HG02943 (cell line): ENCODE measurements around the gene TPCN1.

Experiments used
- ATAC-seq: cut with Tn5 transposase; IDR thresholded peaks from one replicate; pipeline ENCODE4 v1.9.1; 2021; ENCODE audit warnings: mild to moderate bottlenecking, low read depth, moderate library complexity; ENCODE audit not compliant: unreplicated experiment

Gene TPCN1

GRCh38 chr12:113298861-113299545 lies 77.7 kb downstream of the TPCN1 start:
- no peak for ATAC-seq

- ATAC-seq = no peak
Observed at GRCh38 chr12:113299619-113300237, 78.5 kb downstream of the TPCN1 start.

DNA sequence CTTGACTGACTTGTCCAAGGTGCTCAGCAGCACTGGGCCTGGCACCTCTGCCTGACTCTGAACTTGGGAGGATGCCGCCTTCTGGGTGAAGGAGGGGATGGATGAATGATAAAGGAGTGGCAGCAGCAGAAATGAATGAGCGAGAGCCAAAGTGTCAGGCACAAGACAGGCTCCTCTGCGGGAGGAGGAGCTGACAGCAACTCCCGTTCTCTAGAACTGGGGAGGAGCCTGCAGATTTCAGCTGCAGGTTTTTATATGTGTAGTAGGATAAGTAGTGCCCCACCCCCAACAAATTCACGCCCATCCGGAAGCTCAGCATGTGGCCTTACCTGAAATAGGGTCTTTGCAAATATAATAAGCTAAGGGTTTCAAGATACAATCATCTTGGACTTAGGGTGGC lies 80.5 kb downstream of the TPCN1 start:
- no peak for ATAC-seq

DNA sequence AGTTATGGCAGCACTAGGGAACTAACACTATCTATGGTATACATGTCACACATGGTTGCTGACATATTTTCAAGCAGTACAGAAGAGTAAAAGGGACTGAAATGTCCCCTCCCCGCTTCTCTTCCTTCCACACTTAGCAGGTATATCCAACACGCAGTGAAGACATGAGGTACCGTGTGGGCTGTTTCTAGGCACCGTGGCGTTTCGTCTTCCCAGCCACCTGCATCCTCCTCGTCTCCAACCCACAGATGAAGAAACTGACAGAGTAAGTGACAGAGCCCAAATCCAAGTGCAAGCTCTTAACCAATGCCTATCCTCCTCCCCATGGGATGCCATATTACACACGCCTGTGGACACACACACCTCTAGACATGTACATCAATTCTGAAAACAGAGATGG lies 81.2 kb downstream of the TPCN1 start:
- ATAC-seq = no peak

DNA sequence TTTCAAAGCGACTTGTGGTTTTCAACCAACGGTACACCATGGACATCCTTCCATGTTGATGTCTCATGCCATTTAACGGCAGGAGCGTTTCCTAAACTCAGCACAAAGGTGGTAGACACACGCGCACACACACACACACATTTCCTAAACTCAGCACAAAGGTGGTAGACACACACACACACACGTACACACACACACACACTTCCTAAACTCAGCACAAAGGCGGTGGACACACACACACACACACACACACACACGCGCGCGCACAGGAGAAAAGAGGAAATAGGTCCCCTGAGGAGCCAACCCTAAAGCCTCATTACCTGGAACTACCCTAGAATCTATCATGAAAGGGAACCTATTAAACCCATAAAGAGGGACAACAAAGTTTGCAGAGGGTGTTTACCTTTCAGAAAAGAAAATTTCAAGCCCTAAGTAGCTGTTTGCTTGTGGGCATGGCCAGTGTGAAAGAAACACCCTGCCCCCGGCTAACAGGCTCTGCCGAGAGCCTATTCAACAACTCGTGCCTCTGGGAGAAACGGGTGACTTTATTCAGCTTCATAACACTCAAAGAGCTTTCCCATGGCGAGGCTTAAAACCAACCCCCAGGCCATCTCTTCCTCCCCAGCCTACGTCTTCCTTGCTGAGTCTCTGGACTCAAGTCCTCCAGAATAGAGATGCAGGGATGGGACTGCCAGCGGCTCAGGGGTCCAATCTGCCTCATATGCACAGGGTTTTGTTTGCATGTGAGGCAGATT lies 81.8 kb downstream of the TPCN1 start:
- ATAC-seq = no peak

- ATAC-seq = no peak
Observed at GRCh38 chr12:113305281-113305856, 84.1 kb downstream of the TPCN1 start.

DNA sequence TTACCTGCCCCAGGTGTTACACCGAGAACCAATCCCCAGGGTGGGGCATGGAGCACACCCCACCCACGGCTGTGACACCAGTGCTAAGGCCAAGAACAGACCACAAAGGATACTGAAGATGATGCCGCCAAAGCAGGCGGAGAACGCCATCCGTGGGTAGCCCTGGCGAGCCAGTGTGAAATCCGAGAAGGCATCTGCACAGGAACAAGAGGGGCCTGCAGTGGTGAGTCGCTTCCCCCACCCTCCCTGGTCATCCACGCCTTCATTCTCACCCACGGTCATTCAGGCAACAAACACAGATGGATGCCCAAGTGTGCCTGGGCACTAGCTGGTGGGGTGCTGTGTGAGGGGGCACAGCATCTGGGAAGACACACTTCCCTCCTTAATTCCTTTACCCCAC lies 85.1 kb downstream of the TPCN1 start:
- ATAC-seq = no peak

DNA sequence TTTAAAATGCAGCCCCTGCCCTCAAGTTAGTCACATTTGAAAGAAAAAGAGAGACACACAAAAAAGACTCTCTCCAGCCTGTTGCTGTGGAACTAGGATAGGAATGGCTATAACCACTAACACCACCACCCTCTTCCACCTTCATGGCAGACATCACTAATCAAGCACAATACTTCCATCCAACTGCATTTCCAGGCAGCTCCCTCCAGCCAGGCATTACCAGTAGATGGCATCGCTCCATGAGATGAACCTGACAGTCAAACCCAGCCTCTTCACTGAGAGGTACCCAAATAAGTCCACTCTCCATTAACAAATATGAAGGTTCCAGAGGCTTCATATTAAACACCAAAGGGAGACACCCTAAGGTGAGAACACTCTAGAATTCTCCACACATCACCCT lies 89.2 kb downstream of the TPCN1 start:
- no peak for ATAC-seq

GRCh38 chr12:113314121-113314529 lies 92.9 kb downstream of the TPCN1 start:
- ATAC-seq = no peak

DNA sequence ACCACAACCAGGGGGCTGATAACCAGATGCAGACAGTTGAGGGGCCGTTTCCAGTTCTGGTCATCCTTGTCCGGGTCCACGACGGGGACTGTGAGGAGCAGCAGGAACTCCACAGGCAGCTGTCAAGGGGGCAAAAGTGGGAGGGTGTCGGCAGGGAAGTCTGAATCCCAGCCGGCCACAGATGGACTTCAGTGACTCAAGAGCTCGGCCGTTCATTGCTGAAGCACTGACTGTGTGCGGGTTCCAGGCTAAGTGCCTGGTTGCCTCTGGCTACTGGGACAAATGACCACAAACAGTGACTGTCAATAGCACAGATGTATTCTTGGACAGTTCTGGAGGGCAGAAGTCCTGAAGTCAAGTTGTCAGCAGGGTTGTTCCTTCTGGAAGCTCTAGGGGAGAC lies 94.1 kb downstream of the TPCN1 start:
- no peak for ATAC-seq

DNA sequence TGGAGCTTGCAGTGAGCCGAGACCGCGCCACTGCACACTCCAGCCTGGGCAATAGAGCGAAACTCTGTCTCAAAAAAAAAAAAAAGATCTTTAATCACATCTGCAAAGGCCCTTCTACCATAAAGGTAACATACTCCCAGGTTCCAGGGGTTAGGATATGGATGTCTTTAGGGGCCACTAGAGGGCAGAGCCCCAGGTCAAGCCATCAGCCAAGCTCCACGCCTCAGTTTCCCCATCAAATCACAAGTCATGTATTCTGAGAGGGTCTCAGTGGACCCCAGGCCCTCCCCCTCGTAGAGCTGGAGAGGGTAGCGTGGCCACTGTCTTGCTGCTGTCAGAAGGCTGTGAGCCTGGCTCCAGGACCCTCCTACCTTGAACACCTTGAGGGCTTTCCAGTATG lies 94.9 kb downstream of the TPCN1 start:
- no peak for ATAC-seq

- no peak for ATAC-seq
Observed at GRCh38 chr12:113317122-113317521, 95.9 kb downstream of the TPCN1 start.

GRCh38 chr12:113318046-113318656 lies 96.9 kb downstream of the TPCN1 start:
- no peak for ATAC-seq

- ATAC-seq = no peak
Observed at GRCh38 chr12:113318900-113319628, 97.8 kb downstream of the TPCN1 start.

DNA sequence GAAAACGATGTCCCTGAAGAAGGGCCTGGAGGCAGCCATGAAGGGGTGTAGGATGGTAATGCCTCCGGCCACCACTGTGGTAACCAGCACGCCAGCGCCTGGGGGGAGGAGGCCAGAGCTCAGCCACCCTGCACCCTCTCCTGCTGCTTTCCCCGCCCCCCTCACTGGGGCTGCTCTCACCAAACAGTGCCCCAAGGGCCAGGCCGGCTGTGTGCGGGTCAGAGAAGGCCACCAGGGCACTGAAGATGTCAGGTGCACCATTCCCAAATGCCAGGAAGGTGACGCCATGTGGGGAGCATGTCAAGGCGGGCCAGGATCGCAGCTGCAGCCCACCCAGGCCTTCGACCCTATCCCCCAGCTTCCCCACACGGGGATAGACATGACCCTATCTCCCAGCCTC lies 99.1 kb downstream of the TPCN1 start:
- ATAC-seq = no peak

GRCh38 chr12:113322343-113322742 lies 101.1 kb downstream of the TPCN1 start:
- ATAC-seq = no peak

DNA sequence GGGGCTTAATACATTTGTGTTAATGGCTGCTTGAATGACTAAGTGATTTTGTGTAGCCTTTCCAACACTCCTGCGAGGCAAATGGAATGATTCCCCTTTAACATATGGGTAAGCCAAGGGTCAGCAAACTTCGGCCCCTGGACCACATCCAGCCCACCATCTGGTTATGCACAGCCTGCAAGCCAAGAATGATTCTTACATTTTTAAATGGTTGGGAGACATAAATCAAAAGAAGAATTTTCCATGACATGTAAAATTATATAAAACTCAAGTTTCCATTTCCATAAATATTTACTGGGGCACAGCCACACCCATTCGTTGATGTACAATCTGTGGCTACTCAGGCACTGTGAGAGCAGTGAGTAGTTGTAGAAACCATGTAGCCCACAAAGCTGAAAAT lies 104.7 kb downstream of the TPCN1 start:
- ATAC-seq = no peak

DNA sequence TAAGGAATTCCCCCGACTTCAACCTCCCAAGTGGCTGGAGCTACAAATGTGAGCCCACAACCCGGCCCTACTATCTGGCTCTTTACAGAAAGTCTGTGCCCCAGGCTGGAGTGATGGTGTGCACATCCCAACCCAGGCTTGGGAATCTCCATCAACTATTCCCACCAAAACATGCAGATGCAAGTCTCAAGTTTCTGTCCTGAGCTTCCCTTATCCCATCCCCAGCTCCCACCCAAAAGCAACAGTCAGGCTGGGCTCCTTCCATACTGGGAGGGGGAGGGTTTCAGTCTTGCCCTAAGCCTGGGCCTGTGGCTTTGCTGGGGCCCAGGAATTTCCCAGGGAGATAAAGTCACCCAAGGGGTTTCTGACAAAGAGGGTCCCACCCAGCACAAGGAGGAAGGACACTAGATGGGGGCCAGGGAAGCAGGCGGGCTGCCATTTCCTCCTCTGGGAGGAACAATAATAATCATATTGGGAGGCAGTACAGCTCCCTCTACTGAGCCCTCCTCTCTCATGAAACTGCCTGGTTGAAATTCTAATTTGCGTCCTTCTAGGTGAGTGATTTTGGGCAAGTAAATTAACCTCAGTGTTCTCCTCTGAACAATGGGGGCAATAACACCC lies 105.6 kb downstream of the TPCN1 start:
- no peak for ATAC-seq

- no peak for ATAC-seq
Observed at GRCh38 chr12:113328368-113328889, 107.2 kb downstream of the TPCN1 start.
